ENCODE results near the gene UGT1A1.

Gene UGT1A1

DNA sequence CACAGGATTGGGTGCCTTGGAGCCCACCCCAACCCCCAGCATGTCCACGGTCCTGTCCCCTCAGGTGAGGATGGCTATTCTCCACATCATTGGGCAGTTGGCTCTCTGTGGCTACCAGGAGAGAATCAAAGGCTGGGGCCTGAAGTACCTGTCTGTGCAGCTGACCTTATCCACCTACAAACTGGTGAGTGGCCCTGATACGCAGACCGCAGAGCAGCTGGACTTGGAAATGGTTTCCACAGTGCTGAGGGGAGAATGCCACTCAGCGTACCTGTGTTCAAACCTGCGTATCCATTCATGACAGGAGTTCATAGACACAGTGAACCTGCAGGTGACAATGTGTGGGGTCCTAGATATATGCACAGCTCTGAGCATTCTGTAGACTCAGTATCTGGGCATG lies 39.6 kb downstream of the UGT1A1 start:
- H3K9me3 ChIP-seq: no peaks in the 10 kb centered on the region
- TF ChIP-seq, protein P1, sequence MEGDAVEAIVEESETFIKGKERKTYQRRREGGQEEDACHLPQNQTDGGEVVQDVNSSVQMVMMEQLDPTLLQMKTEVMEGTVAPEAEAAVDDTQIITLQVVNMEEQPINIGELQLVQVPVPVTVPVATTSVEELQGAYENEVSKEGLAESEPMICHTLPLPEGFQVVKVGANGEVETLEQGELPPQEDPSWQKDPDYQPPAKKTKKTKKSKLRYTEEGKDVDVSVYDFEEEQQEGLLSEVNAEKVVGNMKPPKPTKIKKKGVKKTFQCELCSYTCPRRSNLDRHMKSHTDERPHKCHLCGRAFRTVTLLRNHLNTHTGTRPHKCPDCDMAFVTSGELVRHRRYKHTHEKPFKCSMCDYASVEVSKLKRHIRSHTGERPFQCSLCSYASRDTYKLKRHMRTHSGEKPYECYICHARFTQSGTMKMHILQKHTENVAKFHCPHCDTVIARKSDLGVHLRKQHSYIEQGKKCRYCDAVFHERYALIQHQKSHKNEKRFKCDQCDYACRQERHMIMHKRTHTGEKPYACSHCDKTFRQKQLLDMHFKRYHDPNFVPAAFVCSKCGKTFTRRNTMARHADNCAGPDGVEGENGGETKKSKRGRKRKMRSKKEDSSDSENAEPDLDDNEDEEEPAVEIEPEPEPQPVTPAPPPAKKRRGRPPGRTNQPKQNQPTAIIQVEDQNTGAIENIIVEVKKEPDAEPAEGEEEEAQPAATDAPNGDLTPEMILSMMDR (IDR thresholded peaks at IDR 0.05): no peak
- no peak overlapping the region for H3K27ac ChIP-seq

DNA sequence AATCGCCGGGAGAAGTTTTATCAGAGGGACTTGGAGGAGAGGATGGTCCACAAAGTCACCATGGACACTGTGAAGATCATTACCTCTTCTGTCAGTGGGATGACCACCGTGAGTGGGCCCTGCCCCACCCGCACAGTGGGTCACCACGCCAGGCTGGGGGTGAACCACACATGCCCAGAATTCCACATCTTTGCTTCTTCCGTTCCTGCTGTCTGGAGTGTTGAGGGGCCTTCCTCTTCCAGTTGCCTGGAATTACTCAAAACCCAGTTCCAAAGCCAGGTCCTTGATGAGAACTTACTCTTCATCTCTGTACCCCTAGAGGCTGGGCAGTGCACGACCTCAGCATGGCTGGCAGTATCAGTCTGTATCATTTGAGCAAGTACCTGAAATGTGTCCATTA lies 40.1 kb downstream of the UGT1A1 start:
- Histone ChIP-seq H3K4me1 (ENCODE audit: control insufficient read depth in 1 of 2, insufficient read depth in 1 of 2, low read depth in 1 of 2, low read length in 1 of 2) (no peaks in the 10 kb centered on the region), H3K27ac (no peak overlapping the region), H3K4me3 (ENCODE audit: low read depth in 1 of 2, low read length in 1 of 2) (no peak overlapping the region), H3K36me3 (no peaks in the 10 kb centered on the region), H3K27me3 (no peaks in the 10 kb centered on the region), H3K9me3 (no peaks in the 10 kb centered on the region)
- TF ChIP-seq, protein P1 (IDR thresholded peaks at IDR 0.05): no peak

More for the DNA sequence above, 39.6 kb downstream of the UGT1A1 start:
- Histone ChIP-seq H3K4me1 (ENCODE audit: control insufficient read depth in 1 of 2, insufficient read depth in 1 of 2, low read depth in 1 of 2, low read length in 1 of 2) (no peaks in the 10 kb centered on the region), H3K36me3 (no peaks in the 10 kb centered on the region), H3K4me3 (ENCODE audit: low read depth in 1 of 2, low read length in 1 of 2) (no peak overlapping the region), H3K27me3 (no peaks in the 10 kb centered on the region)

DNA sequence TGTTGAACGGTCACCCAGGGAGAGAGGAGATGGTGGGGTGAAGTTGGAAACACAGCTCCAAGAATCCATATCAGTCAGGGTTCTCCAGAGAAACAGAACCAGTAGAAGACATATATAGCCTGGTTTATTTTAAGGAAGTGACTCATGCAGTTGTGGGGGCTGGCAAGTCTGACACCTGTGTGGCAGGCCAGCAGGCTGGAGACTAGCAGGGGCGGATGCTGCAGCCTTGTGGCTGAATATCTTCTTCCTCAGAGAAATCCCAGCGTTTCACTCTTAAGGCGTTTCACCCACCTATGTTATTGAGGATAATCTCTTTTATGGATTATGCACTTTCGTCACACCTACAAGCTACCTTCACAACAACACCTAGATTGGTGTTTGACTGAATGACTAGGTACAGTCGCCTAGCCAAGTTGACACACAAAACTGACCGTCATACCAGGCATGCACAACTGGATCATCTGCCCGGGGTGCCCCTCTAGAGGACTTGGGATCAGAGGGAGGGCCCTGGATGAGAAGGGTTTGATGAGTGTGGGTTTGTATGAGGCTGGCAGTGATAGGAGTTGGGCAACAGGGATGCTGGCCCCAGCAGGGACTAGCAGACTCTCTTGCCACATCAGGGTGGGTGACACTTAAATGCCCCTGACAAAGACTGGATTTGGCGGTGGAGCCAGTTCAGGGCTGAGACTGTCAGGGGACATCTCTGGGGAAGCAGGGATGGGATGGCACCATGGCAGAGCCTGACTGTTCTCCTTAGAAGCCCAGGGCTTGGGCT lies 41.5 kb downstream of the UGT1A1 start:
- no peak overlapping the region for H3K27ac ChIP-seq
- H3K4me3 ChIP-seq (ENCODE audit: low read depth in 1 of 2, low read length in 1 of 2): no peak overlapping the region
- H3K4me1 ChIP-seq (ENCODE audit: control insufficient read depth in 1 of 2, insufficient read depth in 1 of 2, low read depth in 1 of 2, low read length in 1 of 2): no peaks in the 10 kb centered on the region
- H3K27me3 ChIP-seq: no peaks in the 10 kb centered on the region
- H3K36me3 ChIP-seq: no peaks in the 10 kb centered on the region
- TF ChIP-seq, protein P1 (IDR thresholded peaks at IDR 0.05): no peak
- no peaks in the 10 kb centered on the region for H3K9me3 ChIP-seq

DNA sequence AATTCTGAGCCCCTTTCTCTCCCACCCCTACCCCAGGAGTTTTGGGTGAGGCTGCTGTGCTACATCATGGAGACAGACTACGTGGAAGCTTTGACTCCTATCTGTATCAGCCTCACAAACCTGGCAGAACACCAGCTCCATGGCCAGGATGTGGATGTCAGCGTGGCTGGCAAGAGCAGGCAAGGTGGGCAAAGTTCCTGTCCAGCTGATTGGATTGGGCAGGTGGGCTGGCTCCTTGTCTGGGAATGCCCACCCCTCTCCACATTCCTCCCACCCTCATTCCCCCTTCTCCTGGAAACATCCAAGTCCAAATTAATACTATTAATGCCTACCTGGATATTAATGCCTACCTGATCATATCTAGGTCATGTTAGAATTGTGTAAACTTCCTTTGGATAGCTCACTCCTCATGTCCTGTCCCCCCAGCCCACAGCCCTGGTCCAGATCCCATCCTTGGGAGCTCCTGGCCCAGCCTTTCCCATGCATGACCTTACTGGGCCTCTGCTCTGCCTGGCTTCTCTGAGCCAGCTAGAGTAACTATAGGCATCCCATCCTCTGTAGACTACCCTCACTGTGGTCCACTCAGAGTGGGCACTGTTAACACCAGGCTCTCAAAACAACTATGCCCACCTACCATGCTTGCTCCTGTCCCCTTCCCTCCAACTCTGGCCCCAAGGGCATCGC lies 42.2 kb downstream of the UGT1A1 start:
- no peak overlapping the region for H3K4me3 ChIP-seq (ENCODE audit: low read depth in 1 of 2, low read length in 1 of 2)
- no peaks in the 10 kb centered on the region for H3K27me3 ChIP-seq
- TF ChIP-seq, protein P1 (IDR thresholded peaks at IDR 0.05): no peak
- no peaks in the 10 kb centered on the region for H3K9me3 ChIP-seq
- no peaks in the 10 kb centered on the region for H3K4me1 ChIP-seq (ENCODE audit: control insufficient read depth in 1 of 2, insufficient read depth in 1 of 2, low read depth in 1 of 2, low read length in 1 of 2)
- H3K36me3 ChIP-seq: no peaks in the 10 kb centered on the region
- no peak overlapping the region for H3K27ac ChIP-seq

DNA sequence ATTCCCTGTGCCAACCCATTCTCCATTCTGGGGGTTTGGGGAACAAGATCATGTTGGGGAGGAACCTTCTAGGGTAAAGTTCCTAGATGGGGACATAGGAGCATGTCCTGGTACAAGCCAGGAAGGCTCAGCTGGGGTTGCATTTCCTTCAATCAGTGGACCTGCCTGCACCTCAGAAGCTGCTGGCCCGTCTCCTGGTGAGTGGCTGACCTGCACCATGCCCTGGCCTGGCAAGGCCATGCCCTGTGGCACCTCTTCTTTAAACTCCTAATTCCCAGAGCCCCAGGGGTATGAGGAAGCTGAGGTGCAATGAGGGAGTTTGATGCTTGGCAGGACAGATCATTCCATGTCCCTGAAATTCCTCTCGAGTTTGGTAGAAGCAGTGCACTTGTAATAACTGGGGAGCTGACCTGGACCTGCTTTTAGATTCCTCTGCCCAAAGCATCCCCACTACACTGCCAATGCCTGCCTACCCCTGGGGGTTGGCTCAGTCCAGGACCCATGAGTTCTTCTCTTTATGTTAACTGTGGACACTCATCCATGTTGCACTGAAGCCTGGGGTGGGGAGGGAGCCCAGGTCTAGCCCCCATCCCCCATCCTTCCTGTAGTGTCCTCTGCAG lies 43.3 kb downstream of the UGT1A1 start:
- no peak overlapping the region for H3K27ac ChIP-seq
- H3K27me3 ChIP-seq: no peaks in the 10 kb centered on the region

More for the DNA sequence above, 43.3 kb downstream of the UGT1A1 start:
- Histone ChIP-seq H3K36me3 (no peaks in the 10 kb centered on the region), H3K9me3 (no peaks in the 10 kb centered on the region), H3K4me1 (ENCODE audit: control insufficient read depth in 1 of 2, insufficient read depth in 1 of 2, low read depth in 1 of 2, low read length in 1 of 2) (no peaks in the 10 kb centered on the region), H3K4me3 (ENCODE audit: low read depth in 1 of 2, low read length in 1 of 2) (no peak overlapping the region)
- TF ChIP-seq, protein P1 (IDR thresholded peaks at IDR 0.05): no peak

All from neutrophil (primary cell).